A172 (cell line): Measurements from ENCODE around the gene DNLZ. TPM values are rescaled to one million over a fixed set of nuclear protein-coding genes. Genes with fewer than 3 reads are reported as not detected.
A peak's percentile ranks its signal among the peaks of the same experiment; 100 is the strongest.
"Not testable (repeated sequence)": the region's sequence is repeated elsewhere in the genome, so short reads cannot be mapped to it uniquely, and the experiment has no call there.

Experiments
- DNase-seq: peaks from one replicate; pipeline ENCODE4 v3.0.0-alpha.2; 2015; ENCODE audit warnings: low spot score
- total RNA-seq: library from RNA; depleted of rRNA; stranded (reverse); fragments of >200 nt; shearing (Covaris generic); gene quantifications from 2 replicates; pipeline ENCODE4 v1.2.3, GENCODE V29; 2014

DNLZ gene
- total RNA-seq, 1 experiment from 2014 or later: 40.1 TPM

DNA sequence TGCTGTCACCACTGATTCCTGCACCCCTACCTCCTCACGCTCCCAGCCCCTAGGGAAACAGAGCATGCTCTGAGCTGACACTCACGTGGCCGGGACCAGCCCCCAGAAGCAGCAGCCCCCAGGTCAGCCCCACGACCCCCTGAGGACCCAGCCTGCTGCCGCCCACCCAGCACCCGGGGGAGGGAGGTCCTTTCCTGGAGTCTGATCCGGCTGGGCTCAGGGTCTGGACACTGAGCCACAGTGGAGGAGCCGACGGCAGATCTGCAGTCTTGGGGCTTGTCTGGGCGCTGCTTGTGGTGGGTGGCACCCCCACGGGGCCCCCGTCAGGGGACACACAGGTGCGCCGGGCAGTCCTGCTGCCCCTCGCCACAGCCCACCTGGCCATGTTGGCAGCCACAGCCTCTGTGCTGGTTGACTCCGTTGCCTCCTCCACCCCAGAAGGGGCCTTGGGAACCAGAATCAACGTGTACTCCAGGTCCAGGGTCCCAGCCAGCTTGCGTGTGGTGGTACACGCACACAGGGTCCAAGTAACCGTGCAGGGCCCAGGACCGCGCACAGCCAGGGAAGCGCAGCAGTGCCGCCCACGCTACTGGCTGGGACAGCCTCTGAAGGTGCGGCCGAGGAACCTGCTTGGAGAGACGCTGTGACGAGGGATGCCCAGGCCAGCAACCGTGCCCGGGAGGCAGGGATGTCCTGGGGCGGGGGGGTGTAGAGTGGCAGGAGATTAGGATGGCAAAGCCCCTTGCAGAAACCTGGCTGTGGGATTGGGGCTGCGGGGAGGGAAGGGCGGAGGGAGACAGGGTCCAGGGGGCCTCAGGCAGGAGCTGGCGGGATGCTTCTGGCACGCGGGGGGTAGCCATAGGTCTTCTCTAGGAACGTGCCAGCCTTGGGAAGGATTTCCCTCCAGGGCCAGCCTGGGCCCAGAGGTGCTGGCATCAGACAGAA, 3.5 kb downstream of the DNLZ start:
- DNase-seq: no peak

GRCh38 chr9:136358888-136359287, 4.7 kb downstream of the DNLZ start:
- no peak for DNase-seq

DNA sequence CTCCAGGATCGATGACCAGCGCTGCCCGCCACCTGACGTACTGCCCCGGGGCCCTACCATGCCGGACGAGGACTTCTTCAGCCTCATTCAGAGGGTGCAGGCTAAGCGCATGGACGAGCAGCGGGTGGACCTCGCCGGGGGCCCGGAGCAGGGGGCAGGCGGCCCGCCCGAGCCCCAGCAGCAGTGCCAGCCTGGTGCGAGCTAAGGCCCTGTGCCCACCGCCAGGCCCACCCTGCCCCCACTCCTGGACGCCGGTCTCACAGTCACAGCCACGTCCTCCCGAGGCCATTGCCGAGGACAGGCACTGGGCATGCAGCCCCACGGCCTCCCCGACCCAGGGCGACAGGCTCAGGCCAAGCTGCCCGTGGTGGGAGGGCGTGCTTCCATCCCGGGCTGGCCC, 5.5 kb downstream of the DNLZ start:
- no peak for DNase-seq

GRCh38 chr9:136357202-136357725, 6.3 kb downstream of the DNLZ start:
- no peak for DNase-seq

- DNase-seq: peak; percentile 52
Measured at GRCh38 chr9:136355616-136356557, 7.7 kb downstream of the DNLZ start.

DNA sequence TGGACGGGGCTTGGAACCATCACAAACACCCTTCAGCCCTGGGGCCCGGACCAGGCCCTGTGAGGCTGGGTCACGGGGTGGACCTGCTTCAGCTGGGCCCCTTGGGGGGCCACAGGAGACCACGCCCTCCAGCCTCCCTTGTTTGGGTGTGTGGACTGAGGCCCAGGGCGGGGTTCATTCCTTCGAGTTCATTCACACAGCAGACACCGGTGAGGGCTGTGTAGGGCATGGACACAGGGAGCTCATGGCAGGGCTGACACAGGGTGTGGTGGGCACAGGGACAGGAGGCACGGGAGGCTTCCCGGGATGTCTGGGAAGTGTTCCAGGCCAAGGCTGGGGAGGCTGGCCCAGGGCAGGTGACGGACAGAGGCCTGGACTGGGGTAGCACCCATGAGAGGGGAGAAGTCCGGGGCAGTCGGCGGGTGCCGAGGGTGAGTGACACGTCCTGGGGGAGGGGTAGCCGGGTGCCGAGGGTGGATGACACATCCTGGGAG, 8.9 kb downstream of the DNLZ start:
- DNase-seq: peak; percentile 93

GRCh38 chr9:136353757-136354488, 9.6 kb downstream of the DNLZ start:
- DNase-seq: no peak

DNA sequence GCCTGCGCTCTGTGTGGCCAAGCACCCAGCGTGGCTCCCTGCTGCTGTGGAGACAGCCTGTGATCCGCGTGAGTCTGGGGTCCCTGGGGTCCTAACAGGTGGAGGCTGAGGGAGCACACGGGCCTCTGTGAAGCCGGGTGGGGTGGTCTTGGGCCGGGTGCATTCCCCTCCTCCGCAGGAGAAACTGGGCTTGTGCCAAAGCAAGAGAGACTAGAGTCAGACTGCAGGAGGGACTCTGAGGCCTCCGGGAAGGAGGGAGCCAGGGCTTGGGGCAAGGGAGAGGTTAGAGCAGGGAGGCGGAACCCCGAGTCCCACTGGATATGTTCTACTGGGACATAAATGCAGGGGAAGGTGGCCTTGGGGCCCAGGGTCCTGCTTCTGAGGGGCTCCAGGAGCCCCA, 10.5 kb downstream of the DNLZ start:
- no peak for DNase-seq

- no peak for DNase-seq
Measured at GRCh38 chr9:136352682-136353081, 10.9 kb downstream of the DNLZ start.

- not testable (repeated sequence) for DNase-seq
Measured at GRCh38 chr9:136351868-136352267, 11.7 kb downstream of the DNLZ start.

DNA sequence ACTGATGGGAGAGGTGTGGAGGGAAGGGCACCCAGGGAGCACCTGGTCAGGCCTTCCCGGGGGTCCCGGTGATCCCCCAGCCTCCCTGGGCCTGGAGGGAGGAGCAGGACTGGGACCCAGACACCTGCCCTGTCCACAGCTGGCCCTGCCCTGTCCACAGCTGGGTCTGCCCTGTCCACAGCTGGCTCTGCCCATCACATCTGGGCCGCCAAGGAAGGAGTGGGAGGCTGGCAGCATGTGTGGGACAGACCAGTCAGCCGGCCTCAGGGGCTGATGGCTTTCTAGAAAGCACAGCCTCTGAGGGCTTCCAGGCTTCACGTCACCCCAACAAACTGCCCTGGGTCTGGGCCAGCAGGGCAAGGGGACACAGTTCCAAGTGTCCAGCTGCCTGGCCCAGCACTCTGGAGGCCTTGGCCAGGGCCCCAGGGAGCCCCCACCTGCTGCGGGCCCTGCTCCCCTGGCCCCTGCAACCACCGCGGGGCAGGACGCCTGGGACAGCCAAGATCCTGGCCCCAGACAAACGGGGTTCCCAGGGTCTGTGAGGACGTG, 12.2 kb downstream of the DNLZ start:
- no peak for DNase-seq

DNA sequence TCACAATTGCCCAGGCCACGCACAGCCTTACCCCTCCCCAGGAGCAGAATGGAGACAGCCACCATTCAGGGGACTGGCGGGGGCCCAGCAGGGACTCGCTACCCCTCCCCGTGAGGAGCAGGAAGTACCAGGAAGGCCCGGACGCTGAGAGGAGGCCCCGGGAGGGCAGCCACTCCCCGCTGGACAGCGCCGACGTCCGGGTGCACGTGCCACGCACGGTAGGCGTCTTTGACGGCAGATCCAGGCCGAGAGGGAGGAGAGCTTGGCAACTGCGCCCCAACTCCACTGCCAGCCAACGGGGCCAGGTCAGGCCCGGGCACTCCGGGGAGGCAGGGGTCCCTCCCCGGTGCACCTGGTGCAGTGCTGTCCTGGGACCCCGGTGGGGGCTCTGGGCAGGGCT, 14.0 kb downstream of the DNLZ start:
- no peak for DNase-seq

DNA sequence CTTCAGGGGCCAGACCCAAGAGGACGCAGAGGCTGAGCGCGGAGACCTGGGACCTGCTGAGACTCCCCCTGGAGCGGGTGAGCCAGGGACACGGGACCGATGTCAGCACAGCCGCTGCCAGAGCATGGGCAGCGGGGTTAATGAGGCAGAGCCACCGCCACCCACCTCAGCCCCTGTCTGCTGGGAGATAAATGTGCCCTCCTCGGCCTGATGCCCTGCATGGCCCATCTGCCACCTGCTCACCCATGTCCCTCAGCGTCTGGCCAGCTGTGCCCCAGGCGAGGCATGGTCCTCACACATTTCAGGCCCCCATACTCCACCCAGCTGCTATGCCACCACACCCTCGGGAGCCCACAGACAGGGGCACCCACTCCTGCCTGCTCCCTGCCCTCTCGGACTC, 14.9 kb downstream of the DNLZ start:
- DNase-seq: no peak

GRCh38 chr9:136347472-136348256, 15.9 kb downstream of the DNLZ start:
- no peak for DNase-seq

DNA sequence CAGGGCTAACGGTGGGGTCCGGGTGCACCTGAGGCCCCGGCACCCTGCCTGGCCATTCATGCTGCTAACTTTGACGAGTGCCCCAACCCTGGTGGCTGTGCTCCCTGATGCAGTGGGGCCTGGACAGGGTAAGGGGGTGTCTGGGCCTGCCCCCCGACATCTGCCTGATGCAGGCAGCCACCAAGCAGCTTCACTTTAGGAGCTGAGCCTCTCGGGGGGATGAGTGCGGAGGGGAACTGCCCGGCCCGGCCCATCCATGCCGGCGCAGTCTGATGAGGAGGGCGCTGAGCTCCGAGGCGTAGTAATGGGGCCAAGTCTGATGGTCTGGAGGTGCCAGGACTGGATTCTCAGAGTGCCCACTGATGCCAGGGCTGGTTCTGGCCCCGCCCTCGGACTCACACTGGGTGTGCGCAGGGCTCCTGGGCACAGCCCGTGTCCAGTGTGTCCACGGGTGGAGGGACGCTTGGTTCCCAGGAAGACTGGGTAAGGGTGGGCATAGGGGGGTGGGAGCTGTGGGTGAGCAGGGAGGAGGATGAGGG, 16.5 kb downstream of the DNLZ start:
- no peak for DNase-seq

GRCh38 chr9:136346157-136346481, 17.4 kb downstream of the DNLZ start:
- DNase-seq: no peak

GRCh38 chr9:136345281-136346156, 18.0 kb downstream of the DNLZ start:
- DNase-seq: peak; percentile 71

- no peak for DNase-seq
Measured at GRCh38 chr9:136344544-136345280, 18.8 kb downstream of the DNLZ start.
